ENCODE data around the gene XPO5. TPM values are rescaled to one million over a fixed set of nuclear protein-coding genes. Genes with fewer than 3 reads are reported as not detected.

Gene XPO5
- total and polyA plus RNA-seq, 9 of the 15 experiments (the other 6 are each of a cell fraction or from before 2014, with no cell fraction given), result 36.0 to 170 (median 99.1) TPM

DNA sequence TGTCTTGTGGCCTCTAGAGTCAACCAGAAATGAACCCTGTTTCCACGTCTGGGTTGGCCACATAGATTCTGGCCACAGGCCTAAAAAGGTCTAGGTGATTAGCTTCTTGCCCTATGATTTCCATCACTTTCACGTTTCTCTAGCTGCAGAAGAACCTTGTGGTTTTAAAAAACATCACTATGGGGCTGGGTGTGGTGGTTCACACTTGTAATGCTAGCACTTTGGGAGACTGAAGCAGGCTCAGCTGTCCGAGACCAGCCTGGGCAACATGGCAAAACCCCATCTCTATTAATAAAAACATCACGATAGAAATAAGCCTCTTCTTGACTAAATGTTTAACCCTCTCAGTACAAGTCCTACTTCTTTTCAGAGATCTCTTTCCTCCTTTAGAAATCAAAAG lies 31.4 kb downstream of the XPO5 start:
- ATAC-seq (no peak), FAIRE-seq (no peak), DNase-seq (ENCODE audit: extremely low read depth in 1 of 4, low spot score in 3 of 4) (no peak)
- peaks cover 94% of the 10 kb centered on the region for H3K36me3 ChIP-seq (ENCODE audit: control insufficient read depth, insufficient read depth, low read length)
- no peak overlapping the region for H3K4me2 ChIP-seq (ENCODE audit: insufficient read depth, low read length)
- H4K20me1 ChIP-seq (replicated peaks; ENCODE audit: control insufficient read depth, insufficient read depth, low read length), result no peaks in the 10 kb centered on the region
- BruUV-seq (replicated peaks), result no TSS peak
- no peaks in the 10 kb centered on the region for H3K9me3 ChIP-seq (replicated peaks; ENCODE audit: control insufficient read depth, insufficient read depth, low read depth, low read length)
- intact Hi-C loops (cut with micrococcal nuclease) (no loop called here), in situ Hi-C loops (cut with MboI) (no loop called here)
- H3K4me3 ChIP-seq, result no peak overlapping the region
- ChIA-PET CTCF (ENCODE audit: low intra/inter-chr PET ratio) (no interaction called here), POLR2A (interaction anchor here (1.1 to 3.9 kb wide), 4 partner anchors 12 to 86 kb away, joined by 3 to 14 read pairs (median 5); partner anchors contain the start of gene LRRC73)
- H3K9me1 ChIP-seq (ENCODE audit: control insufficient read depth, insufficient read depth, low read length), result no peaks in the 10 kb centered on the region
- H3K9ac ChIP-seq (ENCODE audit: insufficient read depth in 1 of 2, low read depth in 2 of 2, low read length in 2 of 2), result no peak overlapping the region
- TF ChIP-seq CCAR2 (IDR thresholded peaks at IDR 0.05; ENCODE audit: low read depth, low read length), result no peak
- TF ChIP-seq FOXJ3 (CRISPR knock-in tag; IDR thresholded peaks at IDR 0.05), result no peak
- no peak for TF ChIP-seq ZNF280A (IDR thresholded peaks at IDR 0.05; ENCODE audit: low read depth, partially characterized antibody)
- TF ChIP-seq, protein P1, sequence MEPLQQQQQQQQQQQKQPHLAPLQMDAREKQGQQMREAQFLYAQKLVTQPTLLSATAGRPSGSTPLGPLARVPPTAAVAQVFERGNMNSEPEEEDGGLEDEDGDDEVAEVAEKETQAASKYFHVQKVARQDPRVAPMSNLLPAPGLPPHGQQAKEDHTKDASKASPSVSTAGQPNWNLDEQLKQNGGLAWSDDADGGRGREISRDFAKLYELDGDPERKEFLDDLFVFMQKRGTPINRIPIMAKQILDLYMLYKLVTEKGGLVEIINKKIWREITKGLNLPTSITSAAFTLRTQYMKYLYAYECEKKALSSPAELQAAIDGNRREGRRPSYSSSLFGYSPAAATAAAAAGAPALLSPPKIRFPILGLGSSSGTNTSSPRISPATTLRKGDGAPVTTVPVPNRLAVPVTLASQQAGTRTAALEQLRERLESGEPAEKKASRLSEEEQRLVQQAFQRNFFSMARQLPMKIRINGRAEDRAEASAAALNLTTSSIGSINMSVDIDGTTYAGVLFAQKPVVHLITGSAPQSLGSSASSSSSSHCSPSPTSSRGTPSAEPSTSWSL (CRISPR knock-in tag; IDR thresholded peaks at IDR 0.05; ENCODE audit: borderline replicate concordance), result no peak
- TF ChIP-seq FOSL1 (tag; conservative IDR thresholded peaks at IDR 0.05), result no peak
- no peak for TF ChIP-seq CTCFL (IDR thresholded peaks at IDR 0.05; ENCODE audit: borderline replicate concordance, insufficient read depth, low read depth, low read length, poor library complexity, severe bottlenecking)
- TF ChIP-seq SMARCA5 (IDR thresholded peaks at IDR 0.05), result no peak
- no peak for TF ChIP-seq SOX6 (IDR thresholded peaks at IDR 0.05)
- TF ChIP-seq ZNF512 (tag; IDR thresholded peaks at IDR 0.05), result no peak
- no peak for TF ChIP-seq ZC3H4 (CRISPR knock-in tag; IDR thresholded peaks at IDR 0.05; ENCODE audit: borderline replicate concordance)
- no peak for TF ChIP-seq ZNF551 (CRISPR knock-in tag; IDR thresholded peaks at IDR 0.05)
- no peak for TF ChIP-seq RFX7 (CRISPR knock-in tag; IDR thresholded peaks at IDR 0.05)
- no peak for TF ChIP-seq FOXK2 (conservative IDR thresholded peaks at IDR 0.05 in 1 of 2, IDR thresholded peaks at IDR 0.05 in 1 of 2; ENCODE audit: low read depth in 2 of 2)
- TF ChIP-seq MBD2 (IDR thresholded peaks at IDR 0.05; ENCODE audit: borderline replicate concordance, low read depth), result no peak
- no peak for TF ChIP-seq WHSC1 (IDR thresholded peaks at IDR 0.05; ENCODE audit: low read length)
- no peak for TF ChIP-seq ZNF707 (CRISPR knock-in tag; conservative IDR thresholded peaks at IDR 0.05)
- no peak overlapping the region for H2AFZ ChIP-seq (ENCODE audit: low read depth, low read length)
- H3K4me1 ChIP-seq (replicated peaks in 1 of 2; ENCODE audit: control insufficient read depth in 2 of 2, insufficient read depth in 2 of 2, low read length in 2 of 2), result no peaks in the 10 kb centered on the region
- no peaks in the 10 kb centered on the region for H3K27me3 ChIP-seq (ENCODE audit: control insufficient read depth in 2 of 2, insufficient read depth in 2 of 2, low read length in 2 of 2)
- no peak overlapping the region for H3K27ac ChIP-seq (ENCODE audit: extremely low read depth, low read depth, low read length)
- 0 out of 3 replicates have a peak, but pooled peaks cover 2% of the 10 kb centered on the region for H3K79me2 ChIP-seq (ENCODE audit: control insufficient read depth, insufficient read depth, low read length)
- WGBS (ENCODE audit: insufficient coverage, low coverage, missing lambda C conversion rate), result 91% methylated on average over 4 of the region's 4 CpGs
